ENCODE results near the gene FAM120B.
"Not testable (repeated sequence)": the region's sequence is repeated elsewhere in the genome, so short reads cannot be mapped to it uniquely, and the experiment has no call there.

Gene FAM120B

DNA sequence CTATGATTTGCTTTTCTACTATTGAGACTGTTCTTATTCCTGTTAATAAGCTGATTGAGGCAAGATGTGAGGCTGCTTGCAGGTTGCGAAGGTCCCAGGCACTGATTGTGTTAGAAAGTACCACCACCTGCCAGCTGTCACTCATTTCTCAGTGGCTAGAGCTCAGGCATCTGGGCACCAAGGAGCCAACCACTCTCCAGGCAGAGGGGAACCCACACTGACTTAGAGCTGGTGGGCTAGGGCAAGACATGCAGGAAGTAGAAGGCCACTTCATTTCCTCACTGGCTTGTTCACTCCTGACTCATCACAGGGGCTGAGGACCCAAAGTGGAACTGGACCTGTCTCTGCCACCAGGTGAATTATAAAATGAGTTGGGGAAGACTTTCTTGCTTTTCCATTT is 7.9 kb upstream of the FAM120B start:
- DNase-seq (ENCODE audit: low spot score): no peak

- no peak for DNase-seq (ENCODE audit: low spot score)
These were observed 5.4 kb upstream of the FAM120B start for GRCh38 chr6:170301184-170301583.

- no peak for DNase-seq (ENCODE audit: low spot score)
These were observed 694 bp upstream of the FAM120B start for GRCh38 chr6:170305805-170306323.

DNA sequence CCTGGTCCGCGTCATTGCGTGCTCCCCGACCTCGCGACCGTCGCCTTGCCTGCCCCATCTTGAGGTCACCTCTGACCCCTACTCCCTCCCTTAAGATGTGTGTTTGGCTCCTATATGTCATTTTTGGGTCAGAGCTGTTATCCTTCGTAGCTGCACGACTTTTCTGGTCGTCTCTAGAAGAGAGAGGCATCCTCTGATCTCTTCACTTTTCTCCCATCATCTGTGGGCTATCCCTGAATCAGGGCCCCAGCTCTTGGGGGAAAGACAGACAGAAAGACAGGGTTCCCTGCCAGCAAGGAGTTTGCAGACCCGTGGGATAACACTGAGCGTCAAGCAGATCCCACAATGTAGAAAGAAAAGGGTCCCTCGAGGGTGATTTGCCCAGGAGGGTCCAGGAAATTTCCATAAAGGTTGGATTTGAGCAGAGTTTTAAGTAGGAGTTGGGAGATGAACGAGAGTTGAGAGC is 555 bp downstream of the FAM120B start:
- no peak for DNase-seq (ENCODE audit: low spot score)

GRCh38 chr6:170308761-170309160 is 2.2 kb downstream of the FAM120B start:
- DNase-seq (ENCODE audit: low spot score): no peak

DNA sequence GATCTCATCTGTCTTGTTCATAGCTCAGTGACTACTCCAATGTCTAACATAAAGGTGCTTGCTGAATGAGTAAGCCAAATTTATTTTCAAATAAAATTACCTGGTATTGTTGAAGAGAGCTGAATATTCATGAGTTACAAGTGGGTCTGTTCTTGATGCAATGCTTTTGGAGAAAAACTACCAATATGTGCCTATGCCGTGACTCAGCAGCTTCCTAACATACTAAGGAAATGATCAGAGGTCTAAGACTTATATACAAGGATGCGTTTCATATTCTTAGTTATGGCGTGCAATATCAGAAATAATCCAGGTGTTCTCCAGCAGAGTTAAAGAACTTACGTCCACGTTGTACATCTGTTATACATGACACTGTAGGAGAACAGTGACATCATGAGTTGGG is 5.1 kb downstream of the FAM120B start:
- no peak for DNase-seq (ENCODE audit: low spot score)

- DNase-seq (ENCODE audit: low spot score): no peak
These were observed 6.3 kb downstream of the FAM120B start for GRCh38 chr6:170312876-170313275.

DNA sequence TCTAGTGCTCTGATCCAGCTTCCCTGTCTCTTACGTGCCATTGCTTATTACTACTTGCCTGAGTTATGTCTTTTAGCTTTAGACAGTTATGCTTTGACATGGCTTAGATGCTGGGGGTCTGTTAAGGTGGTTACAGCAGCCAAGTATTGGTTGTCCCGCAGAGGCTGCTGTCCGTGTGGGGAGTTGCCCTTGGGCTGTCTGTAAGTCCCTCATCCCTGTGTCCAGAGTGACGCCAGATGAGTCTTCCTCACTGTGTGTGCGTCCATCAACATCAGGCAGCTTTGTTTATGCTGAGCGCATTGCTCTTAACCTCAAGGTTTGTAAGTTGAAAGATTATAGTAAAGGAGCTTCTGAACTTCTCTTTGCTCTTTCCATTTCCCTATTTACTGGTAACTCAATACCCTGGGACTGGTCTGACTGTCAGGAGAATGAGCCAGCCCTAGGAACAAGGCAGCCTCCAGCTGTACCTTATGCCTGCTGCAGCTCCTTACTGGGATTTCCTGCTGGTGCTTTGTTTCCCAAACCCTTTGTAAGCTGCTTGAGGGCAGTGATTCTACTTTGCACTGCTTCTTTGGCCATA is 7.2 kb downstream of the FAM120B start:
- no peak for DNase-seq (ENCODE audit: low spot score)

DNA sequence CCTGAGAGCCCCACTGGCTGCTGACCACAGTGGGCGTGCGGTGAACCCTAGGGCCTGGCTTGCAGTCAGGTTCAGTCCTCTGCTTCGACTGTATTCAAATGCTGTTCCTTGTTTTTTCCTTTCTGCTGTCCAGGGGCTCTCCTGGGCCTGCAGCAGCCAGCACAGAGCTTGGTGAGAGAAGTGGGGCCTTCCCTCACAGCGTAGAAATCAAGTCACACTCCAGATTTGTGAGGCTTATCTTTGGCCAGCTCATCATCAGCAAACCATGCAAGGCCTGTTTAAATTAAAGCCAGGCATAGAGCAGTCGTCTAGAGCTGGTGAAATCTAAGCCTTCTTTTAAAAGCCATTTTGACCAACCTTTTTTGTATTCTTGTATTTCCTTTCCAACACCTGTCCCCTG is 8.4 kb downstream of the FAM120B start:
- DNase-seq (ENCODE audit: low spot score): no peak

DNA sequence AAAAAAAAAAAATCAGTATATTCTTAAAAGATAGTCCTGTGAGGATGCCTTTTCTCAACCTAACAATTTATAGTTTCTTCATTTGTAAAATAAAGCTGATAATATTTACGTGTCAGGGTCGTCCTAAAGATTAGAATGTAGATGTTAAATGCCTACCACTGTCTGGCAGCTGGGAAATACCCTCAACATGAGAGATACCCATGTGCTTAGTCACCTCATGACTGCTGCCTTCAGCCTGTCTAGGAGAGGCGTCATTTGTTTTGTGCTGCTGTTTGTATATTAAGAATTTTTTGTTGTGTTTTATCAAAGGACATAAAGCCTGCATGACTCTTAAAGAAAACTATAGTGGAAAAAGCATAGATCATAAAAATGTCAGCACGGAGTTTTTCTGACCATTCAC is 9.5 kb downstream of the FAM120B start:
- DNase-seq (ENCODE audit: low spot score): no peak

DNA sequence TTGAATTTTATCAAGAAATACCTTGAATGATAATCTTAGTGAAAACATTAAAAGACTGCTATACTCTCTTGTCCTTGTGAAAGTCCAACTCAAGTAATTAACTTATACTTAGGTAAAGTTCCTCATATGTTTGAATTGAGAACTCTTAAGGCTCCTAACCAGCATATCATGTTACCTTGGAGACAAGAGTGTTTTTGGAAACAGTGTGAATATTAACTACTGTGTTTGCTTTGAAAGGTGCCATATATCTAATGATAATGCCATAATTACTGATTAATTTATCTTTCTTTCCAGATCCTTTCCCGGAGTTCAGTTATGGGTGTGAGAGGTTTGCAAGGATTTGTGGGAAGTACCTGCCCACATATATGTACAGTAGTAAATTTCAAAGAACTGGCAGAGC is 10.5 kb downstream of the FAM120B start:
- DNase-seq (ENCODE audit: low spot score): no peak

GRCh38 chr6:170317718-170318117 is 11.2 kb downstream of the FAM120B start:
- DNase-seq (ENCODE audit: low spot score): no peak

DNA sequence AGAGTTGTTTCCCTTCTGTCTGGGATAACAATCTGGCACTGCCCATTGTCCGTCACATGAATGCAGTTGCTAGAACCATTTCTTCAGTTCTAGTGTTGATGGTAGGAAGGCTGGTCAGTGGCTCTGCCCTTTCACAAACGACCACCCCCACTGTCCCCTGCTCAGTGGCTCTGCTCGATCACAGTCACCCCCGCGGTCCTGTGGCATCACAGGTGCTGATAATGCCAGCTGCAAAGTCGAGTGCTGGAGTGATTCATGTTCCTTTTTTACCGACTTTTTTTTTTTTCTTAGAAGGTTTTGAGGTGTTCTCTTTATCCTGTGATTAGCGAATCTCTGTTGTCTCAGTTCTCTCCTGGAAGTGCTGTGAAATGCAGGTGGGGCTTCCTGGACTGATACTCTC is 22.8 kb downstream of the FAM120B start:
- no peak for DNase-seq (ENCODE audit: low spot score)

GRCh38 chr6:170335199-170335598 is 28.6 kb downstream of the FAM120B start:
- DNase-seq (ENCODE audit: low spot score): not testable (repeated sequence)

DNA sequence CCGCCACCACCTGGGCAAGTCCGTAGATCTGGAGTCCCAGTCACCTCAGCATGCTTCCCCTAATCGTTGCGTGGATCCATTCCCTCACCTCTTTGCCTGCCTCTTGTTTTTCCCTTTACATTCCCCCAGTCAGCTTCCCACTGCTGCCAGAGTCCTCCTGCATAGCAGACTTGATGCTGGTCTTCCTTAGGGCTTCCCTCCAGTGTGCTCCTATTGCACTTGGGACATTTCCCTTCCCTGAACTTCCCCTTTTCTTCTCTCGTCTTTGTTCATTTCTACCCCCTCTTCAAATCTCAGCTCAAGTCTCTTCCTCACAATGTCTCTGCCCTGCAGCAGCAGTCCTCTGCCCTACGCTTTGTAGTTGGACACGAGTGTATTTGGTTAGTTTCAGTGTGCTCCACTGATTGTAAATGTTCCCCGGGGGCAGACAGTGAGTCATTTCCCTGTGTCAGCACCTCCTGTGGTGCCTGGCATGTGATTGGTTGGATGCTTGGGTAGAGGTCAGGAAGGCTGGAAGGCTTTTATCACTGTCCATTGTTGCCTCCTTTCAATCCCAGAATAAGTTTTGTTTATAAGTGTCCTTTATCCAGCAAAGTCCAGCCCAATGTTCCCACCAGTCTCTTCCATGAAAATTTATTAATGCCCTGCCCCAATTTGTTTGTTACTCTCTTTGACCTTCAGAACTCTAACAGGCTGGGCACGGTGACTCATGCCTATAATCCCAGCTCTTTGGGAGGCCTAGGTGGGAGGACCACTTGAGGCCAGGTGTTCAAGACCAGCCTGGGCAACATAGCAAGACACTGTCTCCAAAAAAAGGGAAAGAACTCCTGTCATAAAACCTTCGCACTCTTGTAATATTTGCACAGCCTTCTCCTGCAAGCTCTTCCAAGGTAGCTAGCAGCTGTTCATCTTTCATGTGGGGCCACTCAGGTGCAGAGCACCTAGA is 38.3 kb downstream of the FAM120B start:
- DNase-seq (ENCODE audit: low spot score): no peak

GRCh38 chr6:170345662-170346061 is 39.1 kb downstream of the FAM120B start:
- DNase-seq (ENCODE audit: low spot score): no peak

GRCh38 chr6:170346649-170347048 is 40.1 kb downstream of the FAM120B start:
- no peak for DNase-seq (ENCODE audit: low spot score)

GRCh38 chr6:170347091-170347490 is 40.5 kb downstream of the FAM120B start:
- no peak for DNase-seq (ENCODE audit: low spot score)

DNA sequence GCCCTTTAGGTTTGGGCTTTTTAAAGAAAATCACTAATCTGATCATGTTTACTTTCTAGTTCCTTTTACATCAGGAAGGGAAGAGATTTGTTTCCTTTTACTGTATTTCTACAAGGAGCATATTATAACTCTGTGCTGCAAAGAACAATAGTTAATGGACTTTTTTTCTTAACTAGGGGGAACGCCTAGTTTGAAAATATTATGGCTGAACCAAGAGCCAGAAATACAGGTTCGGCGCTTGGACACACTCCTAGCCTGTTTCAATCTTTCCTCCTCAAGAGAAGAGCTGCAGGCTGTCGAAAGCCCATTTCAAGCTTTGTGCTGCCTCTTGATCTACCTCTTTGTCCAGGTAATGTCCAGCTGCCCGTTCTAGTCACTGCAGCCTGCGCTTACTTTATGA is 41.4 kb downstream of the FAM120B start:
- DNase-seq (ENCODE audit: low spot score): no peak

- DNase-seq (ENCODE audit: low spot score): not testable (repeated sequence)
These were observed 44.9 kb downstream of the FAM120B start for GRCh38 chr6:170351456-170351855.

GRCh38 chr6:170355190-170355589 is 48.6 kb downstream of the FAM120B start:
- not testable (repeated sequence) for DNase-seq (ENCODE audit: low spot score)

GRCh38 chr6:170355661-170356060 is 49.1 kb downstream of the FAM120B start:
- DNase-seq (ENCODE audit: low spot score): no peak

DNA sequence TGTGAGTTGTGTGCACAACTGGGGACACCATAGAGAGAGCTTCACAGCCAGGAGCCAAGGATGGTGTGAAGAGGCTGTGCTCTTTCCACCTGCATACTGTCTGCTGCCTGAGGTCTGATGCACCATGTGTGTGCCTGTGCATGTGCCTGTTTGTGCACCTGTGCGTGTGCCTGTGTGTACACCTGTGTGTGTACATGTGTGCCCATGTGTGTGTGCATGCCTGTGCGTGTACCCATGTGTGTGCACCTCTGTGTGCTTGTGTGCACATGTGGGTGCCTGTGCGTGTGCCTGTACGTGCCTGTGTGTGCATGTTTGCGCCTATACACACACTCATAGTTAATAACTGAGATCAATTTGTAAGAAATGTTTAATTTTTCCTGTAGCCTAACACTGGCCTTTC is 51.3 kb downstream of the FAM120B start:
- DNase-seq (ENCODE audit: low spot score): no peak

Measured in SK-N-DZ (cell line).